ENCODE measurements around the gene GPR32.
A peak's percentile ranks its signal among the peaks of the same experiment; 100 is the strongest.
"Not testable (repeated sequence)": the region's sequence is repeated elsewhere in the genome, so short reads cannot be mapped to it uniquely, and the experiment has no call there.

GPR32 gene

DNA sequence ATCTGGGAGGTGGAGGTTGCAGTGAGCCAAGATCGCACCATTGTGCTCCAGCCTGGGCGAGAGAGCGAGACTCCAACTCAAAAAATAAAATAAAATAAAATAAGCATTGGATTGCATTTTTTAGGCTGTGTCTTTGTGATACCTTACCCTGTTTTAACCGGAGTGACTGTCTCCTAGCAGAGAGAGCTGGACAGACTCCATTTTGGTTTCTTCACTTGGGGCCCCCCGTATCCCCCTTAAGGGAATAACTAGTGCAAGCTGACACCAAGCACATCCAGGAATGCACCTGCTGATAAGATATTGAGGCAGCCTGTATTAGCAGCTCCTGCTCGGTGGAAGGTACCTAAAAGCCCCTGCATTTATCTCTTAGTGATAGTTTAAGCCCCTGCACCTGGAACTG, 20.8 kb upstream of the GPR32 start:
- no peak overlapping the region for H3K4me3 ChIP-seq (replicated peaks; ENCODE audit: low read depth, low read length)
- no peak for DNase-seq (ENCODE audit: low read depth)
- TF ChIP-seq, protein P1, sequence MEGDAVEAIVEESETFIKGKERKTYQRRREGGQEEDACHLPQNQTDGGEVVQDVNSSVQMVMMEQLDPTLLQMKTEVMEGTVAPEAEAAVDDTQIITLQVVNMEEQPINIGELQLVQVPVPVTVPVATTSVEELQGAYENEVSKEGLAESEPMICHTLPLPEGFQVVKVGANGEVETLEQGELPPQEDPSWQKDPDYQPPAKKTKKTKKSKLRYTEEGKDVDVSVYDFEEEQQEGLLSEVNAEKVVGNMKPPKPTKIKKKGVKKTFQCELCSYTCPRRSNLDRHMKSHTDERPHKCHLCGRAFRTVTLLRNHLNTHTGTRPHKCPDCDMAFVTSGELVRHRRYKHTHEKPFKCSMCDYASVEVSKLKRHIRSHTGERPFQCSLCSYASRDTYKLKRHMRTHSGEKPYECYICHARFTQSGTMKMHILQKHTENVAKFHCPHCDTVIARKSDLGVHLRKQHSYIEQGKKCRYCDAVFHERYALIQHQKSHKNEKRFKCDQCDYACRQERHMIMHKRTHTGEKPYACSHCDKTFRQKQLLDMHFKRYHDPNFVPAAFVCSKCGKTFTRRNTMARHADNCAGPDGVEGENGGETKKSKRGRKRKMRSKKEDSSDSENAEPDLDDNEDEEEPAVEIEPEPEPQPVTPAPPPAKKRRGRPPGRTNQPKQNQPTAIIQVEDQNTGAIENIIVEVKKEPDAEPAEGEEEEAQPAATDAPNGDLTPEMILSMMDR (IDR thresholded peaks at IDR 0.05; ENCODE audit: low read length, missing control alignments): no peak

DNA sequence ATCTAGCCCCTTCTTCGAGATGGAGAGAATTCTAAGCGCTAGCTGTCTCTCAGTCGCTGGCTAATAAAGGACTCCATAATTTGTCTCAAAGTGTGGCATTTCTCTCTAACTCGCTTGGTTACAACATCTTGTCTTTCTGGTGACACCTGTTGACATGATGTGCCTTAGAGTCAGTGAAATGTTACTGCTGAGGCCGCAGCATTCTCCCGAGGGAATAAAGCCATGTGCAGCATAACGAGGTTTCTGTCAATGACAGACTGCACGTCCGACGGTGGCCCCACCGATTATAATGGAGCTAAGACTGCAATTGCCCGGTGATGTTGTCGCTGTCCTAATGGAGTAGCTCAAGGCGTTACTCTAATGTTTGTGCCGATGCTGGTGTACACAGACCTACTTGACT, 20.3 kb upstream of the GPR32 start:
- DNase-seq (ENCODE audit: low read depth): no peak
- TF ChIP-seq, protein P1 (IDR thresholded peaks at IDR 0.05; ENCODE audit: low read length, missing control alignments): no peak

DNA sequence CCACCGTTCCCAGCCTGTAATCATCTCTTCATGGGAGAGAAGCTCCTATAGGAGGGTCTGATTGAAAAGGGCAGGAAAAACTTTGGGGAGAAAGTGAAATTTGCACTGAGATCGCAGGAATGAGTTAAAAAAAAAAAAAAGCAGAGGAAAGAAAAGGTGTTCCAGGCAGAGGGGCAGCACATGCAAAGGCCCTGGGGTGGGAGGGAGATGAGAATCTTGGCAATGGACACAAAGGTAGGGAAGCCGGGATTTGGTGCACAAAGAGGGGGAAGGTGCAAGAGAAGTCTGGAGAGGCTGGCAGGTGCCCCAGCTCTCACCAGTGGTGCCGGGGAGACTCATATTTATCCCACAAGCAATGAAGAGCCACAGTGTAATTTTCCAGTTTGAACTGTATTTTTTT, 16.4 kb upstream of the GPR32 start:
- H3K4me3 ChIP-seq (replicated peaks; ENCODE audit: low read depth, low read length): no peak overlapping the region

More for the DNA sequence above, 20.3 kb upstream of the GPR32 start:
- H3K4me3 ChIP-seq (replicated peaks; ENCODE audit: low read depth, low read length): no peak overlapping the region

DNA sequence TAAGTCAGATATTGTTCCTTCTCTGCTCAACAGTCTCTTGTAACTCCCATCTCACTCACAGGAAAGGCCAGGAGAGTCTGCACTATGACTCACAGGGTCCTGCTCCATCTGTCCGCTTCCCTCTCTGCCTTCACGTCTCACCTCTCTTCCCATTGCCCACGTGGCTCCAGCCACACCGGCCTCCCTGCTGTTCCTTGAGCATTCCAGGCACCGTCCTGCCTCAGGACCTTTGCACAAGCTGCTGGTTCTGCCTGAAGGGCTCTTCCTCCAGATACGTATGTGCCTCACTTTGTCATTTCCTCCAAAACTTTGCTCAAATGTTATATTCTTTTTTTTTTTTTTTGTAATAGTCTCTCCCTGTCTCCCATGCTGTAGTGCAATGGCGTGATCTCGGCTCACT, 14.0 kb upstream of the GPR32 start:
- not testable (repeated sequence) for H3K4me3 ChIP-seq (replicated peaks; ENCODE audit: low read depth, low read length); DNase-seq (ENCODE audit: low read depth)

More for the DNA sequence above, 16.4 kb upstream of the GPR32 start:
- TF ChIP-seq, protein P1 (IDR thresholded peaks at IDR 0.05; ENCODE audit: low read length, missing control alignments): no peak
- no peak for DNase-seq (ENCODE audit: low read depth)

DNA sequence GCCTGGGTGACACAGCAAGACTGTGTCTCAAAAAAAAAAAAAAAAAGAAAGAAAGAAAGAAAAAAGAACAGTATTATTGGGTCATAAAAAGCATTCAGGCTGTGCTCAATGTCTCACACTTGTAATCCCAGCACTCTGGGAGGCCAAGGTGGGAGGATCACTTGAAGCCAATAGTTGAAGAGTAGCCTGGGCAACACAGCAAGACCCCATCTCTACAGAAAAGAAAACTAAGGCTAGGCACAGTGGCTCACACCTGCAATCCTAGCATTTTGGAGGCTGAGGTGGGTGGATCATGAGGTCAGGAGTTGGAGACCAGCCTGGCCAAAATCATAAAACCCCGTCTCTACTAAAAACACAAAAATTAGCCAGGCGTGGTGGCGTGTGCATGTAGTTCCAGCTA, 12.6 kb upstream of the GPR32 start:
- not testable (repeated sequence) for DNase-seq (ENCODE audit: low read depth); H3K4me3 ChIP-seq (replicated peaks; ENCODE audit: low read depth, low read length)

DNA sequence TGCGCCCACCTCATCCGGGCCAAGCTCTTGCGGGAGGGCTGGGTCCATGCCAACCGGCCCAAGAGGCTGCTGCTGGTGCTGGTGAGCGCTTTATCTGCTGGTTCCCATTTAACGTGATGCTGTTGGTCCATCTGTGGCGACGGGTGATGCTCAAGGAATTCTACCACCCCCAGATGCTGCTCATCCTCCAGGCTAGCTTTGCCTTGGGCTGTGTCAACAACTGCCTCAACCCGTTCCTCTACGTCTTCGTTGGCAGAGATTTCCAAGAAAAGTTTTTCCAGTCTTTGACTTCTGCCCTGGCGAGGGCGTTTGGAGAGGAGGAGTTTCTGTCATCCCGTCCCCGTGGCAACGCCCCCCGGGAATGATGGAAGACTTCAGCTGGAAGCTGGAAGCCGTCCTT, 11.2 kb upstream of the GPR32 start:
- H3K4me3 ChIP-seq (replicated peaks; ENCODE audit: low read depth, low read length); DNase-seq (ENCODE audit: low read depth): not testable (repeated sequence)

DNA sequence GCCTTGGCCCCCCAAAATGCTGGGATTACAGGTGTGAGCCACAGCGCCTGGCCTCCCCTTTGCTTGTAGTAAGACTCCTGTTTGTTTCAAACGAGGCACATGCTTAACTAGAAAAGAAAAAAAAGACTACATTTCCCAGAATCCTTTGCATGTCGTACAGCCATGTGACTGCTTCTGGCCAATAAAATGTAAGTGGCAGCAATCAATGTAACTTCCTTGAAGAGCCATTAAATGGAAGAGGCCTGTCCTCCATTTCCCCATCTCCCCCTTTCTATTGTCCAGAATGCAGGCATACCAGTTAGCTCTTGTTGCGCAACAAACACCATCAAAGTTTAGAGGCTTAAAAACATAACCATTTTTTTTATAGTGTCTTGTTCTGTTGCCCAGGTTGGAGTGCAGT, 10.4 kb upstream of the GPR32 start:
- TF ChIP-seq, protein P1 (IDR thresholded peaks at IDR 0.05; ENCODE audit: low read length, missing control alignments): no peak
- DNase-seq (ENCODE audit: low read depth): peak; percentile 48
- H3K4me3 ChIP-seq (replicated peaks; ENCODE audit: low read depth, low read length): no peak overlapping the region

DNA sequence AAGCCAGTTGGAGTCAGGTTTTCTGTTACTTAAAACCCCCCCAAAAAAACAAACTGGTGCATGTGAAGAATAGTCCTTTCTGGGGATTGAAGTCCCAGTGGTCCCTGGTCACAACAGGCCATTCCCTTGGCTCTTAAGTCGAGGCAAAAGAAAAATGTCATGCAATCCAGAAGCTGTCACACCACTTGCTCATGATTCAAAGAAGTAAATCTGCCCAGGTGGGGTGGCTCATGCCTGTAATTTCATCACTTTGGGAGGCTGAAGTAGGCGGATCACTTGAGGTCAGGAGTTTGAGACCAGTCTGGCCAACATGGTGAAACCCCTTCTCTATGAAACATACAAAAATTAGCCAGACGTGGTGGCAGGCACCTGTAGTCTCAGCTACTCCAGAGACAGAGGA, 8.8 kb upstream of the GPR32 start:
- DNase-seq (ENCODE audit: low read depth): not testable (repeated sequence)

DNA sequence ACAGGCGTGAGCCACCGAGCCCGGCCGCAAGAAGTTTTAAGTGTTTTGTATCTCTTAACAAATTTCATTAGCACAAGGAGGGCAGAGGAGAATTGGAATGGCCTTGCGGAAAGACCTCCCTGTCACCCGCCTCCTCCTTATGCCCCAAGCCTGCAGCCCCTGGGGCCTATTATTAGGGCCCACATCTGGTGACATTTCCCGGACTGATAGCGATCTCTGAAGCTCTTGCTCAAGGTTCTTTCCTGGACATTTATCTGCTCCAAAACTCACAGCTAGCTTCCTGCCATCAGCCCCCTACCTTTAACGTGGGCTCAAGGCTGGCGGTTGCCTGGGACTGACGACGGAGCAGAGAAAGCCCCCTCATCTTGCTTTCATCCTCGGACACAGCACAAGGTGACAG, 6.7 kb upstream of the GPR32 start:
- not testable (repeated sequence) for H3K4me3 ChIP-seq (replicated peaks; ENCODE audit: low read depth, low read length); DNase-seq (ENCODE audit: low read depth)

More for the DNA sequence above, 8.8 kb upstream of the GPR32 start:
- H3K4me3 ChIP-seq (replicated peaks; ENCODE audit: low read depth, low read length): not testable (repeated sequence)

DNA sequence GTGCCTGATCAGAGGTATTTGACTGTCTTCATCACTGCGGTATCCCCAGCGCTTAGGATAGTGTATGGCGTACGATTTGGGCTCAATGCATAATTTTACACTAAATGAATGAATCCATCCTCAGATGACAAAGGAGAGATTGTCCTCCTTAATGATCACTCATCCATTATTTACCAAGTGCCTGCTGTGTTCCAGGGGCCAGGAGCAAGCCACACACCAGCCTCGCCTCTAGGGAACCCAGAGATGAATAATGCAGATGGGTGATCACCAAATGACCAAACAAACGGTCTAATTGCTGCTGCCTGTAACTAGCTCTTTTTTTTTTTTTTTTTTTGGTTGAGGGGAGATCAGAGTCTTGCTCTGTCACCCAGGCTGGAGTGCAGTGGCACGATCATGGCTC, 5.9 kb upstream of the GPR32 start:
- no peak overlapping the region for H3K4me3 ChIP-seq (replicated peaks; ENCODE audit: low read depth, low read length)
- TF ChIP-seq, protein P1 (IDR thresholded peaks at IDR 0.05; ENCODE audit: low read length, missing control alignments): no peak
- DNase-seq (ENCODE audit: low read depth): no peak

DNA sequence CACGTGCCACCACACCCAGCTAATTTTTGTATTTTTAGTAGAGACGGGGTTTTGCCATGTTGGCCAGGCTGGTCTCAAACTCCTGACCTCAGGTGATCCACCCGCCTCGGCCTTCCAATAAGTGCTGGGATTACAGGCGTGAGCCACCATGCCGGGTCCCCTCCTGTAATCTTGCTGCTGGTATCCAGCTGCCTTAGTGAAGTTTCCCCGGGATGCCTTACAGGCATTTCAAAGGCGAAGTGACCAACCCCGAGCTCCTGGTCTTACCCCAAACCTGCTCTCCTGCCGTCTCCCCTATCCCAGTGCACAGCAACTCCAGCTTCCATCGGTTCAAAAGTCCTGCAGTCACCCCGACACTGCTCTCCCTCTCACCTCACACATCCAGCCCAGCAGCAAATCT, 3.5 kb upstream of the GPR32 start:
- not testable (repeated sequence) for H3K4me3 ChIP-seq (replicated peaks; ENCODE audit: low read depth, low read length); DNase-seq (ENCODE audit: low read depth)

DNA sequence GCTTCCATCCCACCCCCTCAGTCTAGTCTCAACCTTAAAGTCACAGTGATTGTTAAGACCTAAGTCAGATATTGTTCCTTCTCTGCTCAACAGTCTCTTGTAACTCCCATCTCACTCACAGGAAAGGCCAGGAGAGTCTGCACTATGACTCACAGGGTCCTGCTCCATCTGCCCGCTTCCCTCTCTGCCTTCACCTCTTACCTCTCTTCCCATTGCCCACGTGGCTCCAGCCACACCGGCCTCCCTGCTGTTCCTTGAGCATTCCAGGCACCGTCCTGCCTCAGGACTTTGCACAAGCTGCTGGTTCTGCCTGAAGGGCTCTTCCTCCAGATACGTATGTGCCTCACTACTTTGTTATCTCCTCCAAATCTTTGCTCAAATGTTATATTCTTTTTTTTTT, 3.0 kb upstream of the GPR32 start:
- not testable (repeated sequence) for DNase-seq (ENCODE audit: low read depth); H3K4me3 ChIP-seq (replicated peaks; ENCODE audit: low read depth, low read length)

Measured in fibroblast of pulmonary artery (primary cell).